MM.1S (cell line): Measurements from ENCODE around the gene ASTN1.
A peak's percentile ranks its signal among the peaks of the same experiment; 100 is the strongest.

Experiments used
- DNase-seq: peaks from one replicate; pipeline ENCODE4 v3.0.0-alpha.2; 2015
- H2AFZ ChIP-seq: fragments of 300-600 bp; sonication (generic); 2 replicates; pipeline ENCODE4 v1.6.0; 2016; ENCODE audit warnings: antibody characterized with exemption, low read length
- H3F3A ChIP-seq: fragments of 300-600 bp; sonication (generic); 2 replicates; pipeline ENCODE4 v1.6.1; 2016; ENCODE audit warnings: mild to moderate bottlenecking, antibody characterized with exemption, low read length, moderate library complexity, mixed read lengths; ENCODE audit not compliant: insufficient read depth
- H3K27ac ChIP-seq: fragments of 300-600 bp; sonication (generic); 2 replicates; pipeline ENCODE4 v1.5.1; 2016; ENCODE audit warnings: mild to moderate bottlenecking, low read length
- H3K27me3 ChIP-seq: fragments of 300-600 bp; sonication (generic); replicated peaks from 2 replicates; pipeline ENCODE4 v1.6.0; 2016; ENCODE audit warnings: low read length; ENCODE audit not compliant: insufficient read depth
- H3K36me3 ChIP-seq: fragments of 300-600 bp; sonication (generic); replicated peaks from 2 replicates; pipeline ENCODE4 v1.6.1; 2016; ENCODE audit warnings: mild to moderate bottlenecking, low read length, mixed read lengths; ENCODE audit not compliant: insufficient read depth
- H3K4me1 ChIP-seq: fragments of 300-600 bp; sonication (generic); 2 replicates; pipeline ENCODE4 v1.6.1; 2016; ENCODE audit warnings: low read length, mixed read lengths
- H3K4me2 ChIP-seq: fragments of 300-600 bp; sonication (generic); 2 replicates; pipeline ENCODE4 v1.6.0; 2016; ENCODE audit warnings: low read depth, low read length
- H3K4me3 ChIP-seq: fragments of 300-600 bp; sonication (generic); 2 replicates; pipeline ENCODE4 v1.5.1; 2016; ENCODE audit warnings: low read length, mixed read lengths
- H3K79me2 ChIP-seq: fragments of 300-600 bp; sonication (generic); 2 replicates; pipeline ENCODE4 v1.6.1; 2016; ENCODE audit warnings: mixed run types, low read length, mixed read lengths
- H3K9ac ChIP-seq: fragments of 300-600 bp; sonication (generic); 2 replicates; pipeline ENCODE4 v1.6.1; 2016; ENCODE audit warnings: low read length, mixed read lengths
- H3K9me2 ChIP-seq: fragments of 300-600 bp; sonication (generic); replicated peaks from 2 replicates; pipeline ENCODE4 v1.6.1; 2016; ENCODE audit warnings: mild to moderate bottlenecking, low read length, mixed read lengths; ENCODE audit not compliant: insufficient read depth
- H3K9me3 ChIP-seq: fragments of 300-600 bp; sonication (generic); replicated peaks from 2 replicates; pipeline ENCODE4 v1.6.1; 2016; ENCODE audit warnings: mild to moderate bottlenecking, low read length, mixed read lengths; ENCODE audit not compliant: insufficient read depth
- H4K20me1 ChIP-seq: fragments of 300-600 bp; sonication (generic); 2 replicates; pipeline ENCODE4 v1.6.1; 2016; ENCODE audit warnings: mild to moderate bottlenecking, low read length, moderate library complexity, mixed read lengths; ENCODE audit not compliant: insufficient read depth
- EZH2 ChIP-seq: fragments of 300-600 bp; sonication (generic); optimal IDR thresholded peaks from 2 replicates; pipeline ENCODE3; 2017; ENCODE audit warnings: low read depth, mild to moderate bottlenecking, antibody characterized with exemption, low read length, mixed read lengths
- EZH2phosphoT487 ChIP-seq: fragments of 300-600 bp; sonication (generic); IDR thresholded peaks from 2 replicates; pipeline ENCODE4 v1.6.1; 2018; ENCODE audit warnings: antibody characterized with exemption, low read length
- TF ChIP-seq, protein P1 (sequence below): fragments of 300-600 bp; sonication (generic); IDR thresholded peaks from 2 replicates; pipeline ENCODE4 v1.5.1; 2016; ENCODE audit warnings: antibody characterized with exemption, low read length, mixed read lengths

ASTN1 gene

GRCh38 chr1:177172866-177173265 is 8.4 kb upstream of the ASTN1 start:
- H4K20me1 ChIP-seq = no peaks in the 10 kb centered on the region
- H3K27me3 ChIP-seq = no peaks in the 10 kb centered on the region
- H3K4me1 ChIP-seq = no peaks in the 10 kb centered on the region
- no peak for DNase-seq
- H3K79me2 ChIP-seq = no peaks in the 10 kb centered on the region
- no peaks in the 10 kb centered on the region for H3K36me3 ChIP-seq
- no peaks in the 10 kb centered on the region for H3K9me2 ChIP-seq
- no peak overlapping the region for H2AFZ ChIP-seq
- no peaks in the 10 kb centered on the region for H3K9me3 ChIP-seq
- H3K4me3 ChIP-seq = no peak overlapping the region
- H3F3A ChIP-seq = no peaks in the 10 kb centered on the region
- H3K4me2 ChIP-seq = no peak overlapping the region
- H3K27ac ChIP-seq = no peak overlapping the region
- TF ChIP-seq, protein P1, sequence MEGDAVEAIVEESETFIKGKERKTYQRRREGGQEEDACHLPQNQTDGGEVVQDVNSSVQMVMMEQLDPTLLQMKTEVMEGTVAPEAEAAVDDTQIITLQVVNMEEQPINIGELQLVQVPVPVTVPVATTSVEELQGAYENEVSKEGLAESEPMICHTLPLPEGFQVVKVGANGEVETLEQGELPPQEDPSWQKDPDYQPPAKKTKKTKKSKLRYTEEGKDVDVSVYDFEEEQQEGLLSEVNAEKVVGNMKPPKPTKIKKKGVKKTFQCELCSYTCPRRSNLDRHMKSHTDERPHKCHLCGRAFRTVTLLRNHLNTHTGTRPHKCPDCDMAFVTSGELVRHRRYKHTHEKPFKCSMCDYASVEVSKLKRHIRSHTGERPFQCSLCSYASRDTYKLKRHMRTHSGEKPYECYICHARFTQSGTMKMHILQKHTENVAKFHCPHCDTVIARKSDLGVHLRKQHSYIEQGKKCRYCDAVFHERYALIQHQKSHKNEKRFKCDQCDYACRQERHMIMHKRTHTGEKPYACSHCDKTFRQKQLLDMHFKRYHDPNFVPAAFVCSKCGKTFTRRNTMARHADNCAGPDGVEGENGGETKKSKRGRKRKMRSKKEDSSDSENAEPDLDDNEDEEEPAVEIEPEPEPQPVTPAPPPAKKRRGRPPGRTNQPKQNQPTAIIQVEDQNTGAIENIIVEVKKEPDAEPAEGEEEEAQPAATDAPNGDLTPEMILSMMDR = no peak
- TF ChIP-seq EZH2 (no peak), EZH2phosphoT487 (no peak)
- H3K9ac ChIP-seq = no peak overlapping the region

DNA sequence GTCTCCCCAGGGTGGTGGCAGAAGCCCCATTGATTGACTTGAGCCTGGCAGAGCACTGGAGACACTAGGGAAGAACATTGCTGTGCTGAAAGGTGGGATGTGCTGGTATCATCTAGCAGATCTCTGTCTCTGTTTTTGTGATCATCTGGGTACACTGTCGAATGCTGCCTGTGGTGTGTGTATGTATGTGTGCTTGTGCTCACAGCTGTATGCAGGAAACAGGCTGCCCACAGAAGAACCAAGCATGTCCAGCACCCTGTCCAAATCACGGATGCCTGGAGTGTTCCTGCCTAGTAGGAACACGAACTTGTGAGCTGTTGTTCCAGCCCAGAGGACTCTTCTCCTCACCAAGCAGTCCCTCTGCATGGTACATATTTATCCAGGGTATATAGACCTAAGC is 7.8 kb upstream of the ASTN1 start:
- no peak overlapping the region for H3K4me2 ChIP-seq
- no peaks in the 10 kb centered on the region for H3K4me1 ChIP-seq
- H3K9me3 ChIP-seq = no peaks in the 10 kb centered on the region
- H3K79me2 ChIP-seq = no peaks in the 10 kb centered on the region
- no peak for TF ChIP-seq EZH2
- no peak for TF ChIP-seq EZH2phosphoT487
- TF ChIP-seq, protein P1 = no peak
- no peak for DNase-seq
- no peaks in the 10 kb centered on the region for H3K9me2 ChIP-seq
- H4K20me1 ChIP-seq = no peaks in the 10 kb centered on the region
- no peak overlapping the region for H3K27ac ChIP-seq
- no peak overlapping the region for H2AFZ ChIP-seq
- H3F3A ChIP-seq = no peaks in the 10 kb centered on the region
- H3K9ac ChIP-seq = no peak overlapping the region
- H3K27me3 ChIP-seq = no peaks in the 10 kb centered on the region
- no peak overlapping the region for H3K4me3 ChIP-seq
- H3K36me3 ChIP-seq = no peaks in the 10 kb centered on the region

DNA sequence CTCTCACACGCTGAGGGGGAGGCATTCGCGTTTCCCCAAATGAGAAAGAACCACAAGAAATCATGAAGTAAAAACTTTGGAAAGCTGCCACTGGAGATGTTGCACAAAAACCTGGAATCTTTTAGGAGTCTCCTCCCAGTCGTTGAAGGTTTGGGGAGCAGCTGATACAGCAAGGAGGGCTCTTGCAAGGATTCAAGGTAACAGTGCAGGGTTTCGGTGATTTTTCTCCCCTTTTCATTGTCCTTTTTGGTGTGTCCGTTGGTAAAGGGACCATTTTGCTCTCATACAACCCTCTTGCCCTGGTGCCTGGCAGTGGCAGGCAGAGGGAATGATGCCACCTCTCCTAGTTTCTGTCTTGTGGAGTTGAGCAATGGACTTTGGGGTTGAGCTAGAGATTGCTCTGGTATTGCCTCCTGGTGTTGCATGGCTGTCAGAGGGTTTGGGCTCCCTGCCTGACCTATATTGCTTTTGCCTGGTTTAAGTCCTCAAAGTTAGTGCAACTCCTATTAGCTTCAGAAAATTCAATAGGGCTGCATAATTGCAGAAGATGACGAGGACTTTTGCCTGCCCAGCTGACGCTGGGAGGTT is 7.1 kb upstream of the ASTN1 start:
- Histone ChIP-seq H2AFZ (peak overlapping the region; percentile 74), H3K9me2 (no peaks in the 10 kb centered on the region), H3K27ac (no peak overlapping the region), H3F3A (no peaks in the 10 kb centered on the region), H3K9me3 (no peaks in the 10 kb centered on the region), H3K36me3 (no peaks in the 10 kb centered on the region), H3K4me3 (peak overlapping the region; percentile 70), H3K4me2 (peak overlapping the region; percentile 88), H3K79me2 (no peaks in the 10 kb centered on the region), H3K27me3 (no peaks in the 10 kb centered on the region), H3K9ac (no peak overlapping the region; the same call in 1 of the 2 replicates), H4K20me1 (no peaks in the 10 kb centered on the region), H3K4me1 (no peaks in the 10 kb centered on the region)
- no peak for TF ChIP-seq EZH2
- TF ChIP-seq, protein P1 = no peak
- no peak for TF ChIP-seq EZH2phosphoT487
- no peak for DNase-seq
